Stimulated activated CD4-positive, alpha-beta T cell treated with anti-CD3 and anti-CD28 coated beads, TNF-alpha, amount 100 ng/mL, for 4 hours (primary cell): ENCODE data around the gene TMCC2.
"Not testable (repeated sequence)": the region's sequence is repeated elsewhere in the genome, so short reads cannot be mapped to it uniquely, and the experiment has no call there.

Experiments
- DNase-seq, 3 experiments: peaks; one replicate each; pipeline ENCODE4 v3.0.0-alpha.2; 2020; ENCODE audit warnings: low read depth in 3 of 3

TMCC2 gene

GRCh38 chr1:205211839-205212536 is 15.8 kb upstream of the TMCC2 start:
- no peak for DNase-seq

- DNase-seq: no peak
Observed at GRCh38 chr1:205214756-205215155, 13.0 kb upstream of the TMCC2 start.

GRCh38 chr1:205216588-205216987 is 11.2 kb upstream of the TMCC2 start:
- DNase-seq: no peak

GRCh38 chr1:205217418-205217817 is 10.3 kb upstream of the TMCC2 start:
- no peak for DNase-seq

GRCh38 chr1:205220421-205220820 is 7.3 kb upstream of the TMCC2 start:
- no peak for DNase-seq

- no peak for DNase-seq
Observed at GRCh38 chr1:205224736-205225135, 3.0 kb upstream of the TMCC2 start.

GRCh38 chr1:205225901-205226765 is 1.6 kb upstream of the TMCC2 start:
- no peak for DNase-seq

- no peak for DNase-seq
Observed at GRCh38 chr1:205226868-205227583, 720 bp upstream of the TMCC2 start.

GRCh38 chr1:205228093-205228521 is 361 bp downstream of the TMCC2 start:
- DNase-seq: no peak

GRCh38 chr1:205229399-205229871 is 1.7 kb downstream of the TMCC2 start:
- DNase-seq: peak; percentile 25 to 49 (median 35)

- DNase-seq: no peak
Observed at GRCh38 chr1:205229916-205230700, 2.4 kb downstream of the TMCC2 start.

GRCh38 chr1:205230982-205231381 is 3.2 kb downstream of the TMCC2 start:
- no peak for DNase-seq

- no peak for DNase-seq
Observed at GRCh38 chr1:205232127-205232820, 4.5 kb downstream of the TMCC2 start.

- DNase-seq: no peak
Observed at GRCh38 chr1:205232945-205233397, 5.2 kb downstream of the TMCC2 start.

GRCh38 chr1:205233986-205234385 is 6.2 kb downstream of the TMCC2 start:
- not testable (repeated sequence) for DNase-seq

- no peak for DNase-seq
Observed at GRCh38 chr1:205235951-205236350, 8.2 kb downstream of the TMCC2 start.

- no peak for DNase-seq
Observed at GRCh38 chr1:205236526-205236925, 8.8 kb downstream of the TMCC2 start.

GRCh38 chr1:205236951-205237475 is 9.3 kb downstream of the TMCC2 start:
- no peak for DNase-seq

GRCh38 chr1:205237526-205238484 is 10.1 kb downstream of the TMCC2 start:
- peak in 1 of 3 experiments; percentile 12 for DNase-seq
